GM23338 (cell line): ENCODE measurements around the gene PCSK2. TPM values are rescaled to one million over a fixed set of nuclear protein-coding genes. Genes with fewer than 3 reads are reported as not detected.

Experiments
- ATAC-seq: fragments of 200-7000 bp; cut with Tn5 transposase; 3 replicates; pipeline ENCODE4 v1.9.1; 2020
- DNase-seq: peaks from one replicate; pipeline ENCODE4 v3.0.0-alpha.2; 2015; ENCODE audit warnings: low spot score
- H2AFZ ChIP-seq: fragments of 200-600 bp; sonication (generic); 2 replicates; pipeline ENCODE4 v1.8.0; 2016; ENCODE audit warnings: antibody characterized with exemption, mild to moderate bottlenecking, moderate library complexity
- H3F3A ChIP-seq: fragments of 200-600 bp; sonication (generic); replicated peaks from 2 replicates; pipeline ENCODE4 v1.8.0; 2017; ENCODE audit warnings: antibody characterized with exemption, mixed run types, low read depth
- H3K27ac ChIP-seq: fragments of 200-600 bp; sonication (generic); 2 replicates; pipeline ENCODE4 v1.6.1; 2016; ENCODE audit warnings: low read depth
- H3K27me3 ChIP-seq: fragments of 200-600 bp; sonication (generic); 2 replicates; pipeline ENCODE4 v1.8.0; 2016; ENCODE audit warnings: mild to moderate bottlenecking, mixed run types, moderate library complexity; ENCODE audit not compliant: insufficient read depth
- H3K36me3 ChIP-seq: fragments of 200-600 bp; sonication (generic); 2 replicates; pipeline ENCODE4 v1.8.0; 2016; ENCODE audit warnings: mild to moderate bottlenecking; ENCODE audit not compliant: insufficient read depth
- H3K4me1 ChIP-seq: fragments of 200-600 bp; sonication (generic); 2 replicates; pipeline ENCODE4 v1.8.0; 2016; ENCODE audit warnings: mild to moderate bottlenecking, moderate library complexity; ENCODE audit not compliant: insufficient read depth
- H3K4me2 ChIP-seq: fragments of 200-600 bp; sonication (generic); 2 replicates; pipeline ENCODE4 v1.7.1; 2017; ENCODE audit warnings: mixed run types
- H3K4me3 ChIP-seq: fragments of 200-600 bp; sonication (generic); 2 replicates; pipeline ENCODE4 v1.6.1; 2016; ENCODE audit warnings: mixed run types
- H3K79me2 ChIP-seq: fragments of 200-600 bp; sonication (generic); replicated peaks from 2 replicates; pipeline ENCODE4 v1.8.0; 2017; ENCODE audit warnings: mild to moderate bottlenecking; ENCODE audit not compliant: insufficient read depth
- H3K9me2 ChIP-seq: fragments of 200-600 bp; sonication (generic); 2 replicates; pipeline ENCODE4 v1.8.0; 2017; ENCODE audit not compliant: insufficient read depth
- H4K20me1 ChIP-seq: fragments of 200-600 bp; sonication (generic); replicated peaks from 2 replicates; pipeline ENCODE4 v1.8.0; 2017; ENCODE audit warnings: mild to moderate bottlenecking; ENCODE audit not compliant: insufficient read depth
- H3K27ac Mint-ChIP-seq: 2 replicates; pipeline ENCODE4 v1.8.0; 2020; ENCODE audit warnings: inconsistent platforms, mild to moderate bottlenecking, moderate library complexity, mixed read lengths
- H3K27me3 Mint-ChIP-seq: 3 replicates; pipeline ENCODE4 v1.8.0; 2022; ENCODE audit warnings: low read depth, mild to moderate bottlenecking, moderate library complexity, mixed read lengths, inconsistent platforms; ENCODE audit not compliant: insufficient read depth, poor library complexity
- H3K36me3 Mint-ChIP-seq: 3 replicates; pipeline ENCODE4 v1.8.0; 2021; ENCODE audit warnings: low read depth, mild to moderate bottlenecking, inconsistent platforms, moderate library complexity, mixed read lengths
- H3K4me1 Mint-ChIP-seq: 3 replicates; pipeline ENCODE4 v1.8.0; 2020; ENCODE audit warnings: mild to moderate bottlenecking, inconsistent platforms, mixed read lengths
- H3K4me3 Mint-ChIP-seq: 3 replicates; pipeline ENCODE4 v1.8.0; 2021; ENCODE audit warnings: moderate library complexity, mild to moderate bottlenecking, inconsistent platforms, mixed read lengths
- H3K9me3 Mint-ChIP-seq: 3 replicates; pipeline ENCODE4 v1.8.0; 2020; ENCODE audit warnings: moderate library complexity, mild to moderate bottlenecking, inconsistent platforms, mixed read lengths
- EZH2 ChIP-seq: fragments of 200-600 bp; sonication (generic); IDR thresholded peaks from one replicate; pipeline ENCODE4 v1.8.0; 2017; ENCODE audit warnings: antibody characterized with exemption, mild to moderate bottlenecking, low read depth; ENCODE audit not compliant: unreplicated experiment
- EZH2phosphoT487 ChIP-seq: fragments of 200-600 bp; sonication (generic); IDR thresholded peaks from one replicate; pipeline ENCODE4 v1.8.1; 2018; ENCODE audit warnings: antibody characterized with exemption; ENCODE audit not compliant: unreplicated experiment
- JUNB ChIP-seq: IDR thresholded peaks from one replicate; pipeline ENCODE4 v1.6.1; 2016; ENCODE audit warnings: antibody characterized with exemption; ENCODE audit not compliant: unreplicated experiment
- NANOG ChIP-seq: IDR thresholded peaks from 2 replicates; pipeline ENCODE4 v1.6.1; 2016; ENCODE audit warnings: antibody characterized with exemption, borderline replicate concordance
- POLR2AphosphoS5 ChIP-seq: IDR thresholded peaks from 2 replicates; pipeline ENCODE4 v1.6.1; 2016; ENCODE audit warnings: antibody characterized with exemption, low read depth
- REST ChIP-seq: IDR thresholded peaks from one replicate; pipeline ENCODE4 v1.6.1; 2018; ENCODE audit warnings: antibody characterized with exemption; ENCODE audit not compliant: unreplicated experiment
- ZNF462 ChIP-seq: fragments of 250-450 bp; sonication (Bioruptor Pico); IDR thresholded peaks from 2 replicates; pipeline ENCODE4 v1.5.0; 2020; ENCODE audit warnings: mild to moderate bottlenecking, moderate library complexity
- polyA plus RNA-seq: library from polyadenylated mRNA; unstranded; fragments of >200 nt; fragmentation: Nextera tagmentation; extraction: Ambion mirVana; gene quantifications from 2 replicates; pipeline ENCODE4 v1.2.1, GENCODE V29; 2016
- total RNA-seq: library from RNA; depleted of rRNA; stranded (reverse); fragments of >200 nt; shearing (Covaris generic); gene quantifications from 2 replicates; pipeline ENCODE4 v1.2.3, GENCODE V29; 2014

The PCSK2 gene
- total and polyA plus RNA-seq, 2 experiments from 2014 or later: 0.37 to 1.1 TPM

- Mint-ChIP-seq H3K4me1 (peaks cover 7% of the 10 kb centered on the region; the same call in 2 of the 3 replicates), H3K4me3 (no peak overlapping the region), H3K9me3 (no peaks in the 10 kb centered on the region), H3K27me3 (peaks cover 7% of the 10 kb centered on the region), H3K27ac (no peak overlapping the region), H3K36me3 (no peaks in the 10 kb centered on the region)
- Histone ChIP-seq H3K4me3 (no peak overlapping the region), H3K4me1 (no peaks in the 10 kb centered on the region), H3K27ac (no peak overlapping the region), H4K20me1 (no peaks in the 10 kb centered on the region), H3K36me3 (no peaks in the 10 kb centered on the region), H3K9me2 (no peaks in the 10 kb centered on the region), H3F3A (peaks cover 3% of the 10 kb centered on the region), H3K27me3 (peaks cover 3% of the 10 kb centered on the region), H2AFZ (no peak overlapping the region), H3K4me2 (no peak overlapping the region), H3K79me2 (no peaks in the 10 kb centered on the region)
- TF ChIP-seq REST: no peak
- TF ChIP-seq EZH2: no peak
- no peak for TF ChIP-seq POLR2AphosphoS5
- no peak for TF ChIP-seq ZNF462 (CRISPR knock-in tag)
- no peak for TF ChIP-seq JUNB
- no peak for TF ChIP-seq EZH2phosphoT487
- TF ChIP-seq NANOG: no peak
- DNase-seq (no peak), ATAC-seq (no peak)
Measured at GRCh38 chr20:17525132-17525531, 298.3 kb downstream of the PCSK2 start.
